ENCODE results near the gene THAP3.

THAP3 gene

DNA sequence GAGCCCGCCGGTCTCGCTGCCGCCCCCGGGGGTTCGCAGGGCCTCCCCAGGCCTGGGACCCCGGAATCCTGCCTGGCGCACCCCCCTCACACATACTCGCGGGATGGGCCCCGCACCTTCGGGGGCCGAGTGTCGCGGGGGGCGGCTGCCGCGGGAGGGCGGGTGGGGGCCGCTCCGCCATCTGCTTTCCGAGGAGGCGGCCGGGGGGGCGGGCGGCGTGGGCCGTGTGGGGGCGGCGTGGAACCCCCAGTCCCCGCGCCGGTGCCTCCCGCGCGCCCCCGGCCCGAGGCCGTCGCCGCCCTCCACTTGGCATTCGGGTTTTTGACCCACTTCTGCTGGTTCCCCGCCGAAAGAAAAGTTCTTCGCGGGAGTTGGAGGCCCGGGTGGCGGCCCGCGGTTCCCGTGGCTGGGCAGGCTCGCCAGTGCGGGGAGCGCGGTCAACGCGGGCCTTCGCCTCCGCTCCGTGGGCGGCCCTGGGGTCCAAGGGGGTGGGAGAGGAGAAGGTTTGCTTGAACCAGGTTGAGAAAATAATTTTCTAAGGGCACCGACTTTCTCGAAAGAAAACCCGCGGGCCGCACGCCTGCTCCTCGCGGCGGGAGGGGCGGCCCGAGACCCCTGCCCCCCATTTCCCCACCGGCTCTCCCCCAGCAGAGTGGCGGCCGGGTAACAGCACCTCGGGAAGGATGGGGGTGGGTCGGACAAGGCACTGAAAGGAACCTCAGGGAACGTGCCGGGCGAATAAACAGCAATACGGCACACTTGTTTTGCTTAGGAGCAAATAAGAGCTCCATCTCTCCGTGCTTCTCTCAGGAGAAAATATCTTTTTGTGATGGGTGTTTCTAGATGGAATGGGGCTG lies 9.5 kb upstream of the THAP3 start:
- FAIRE-seq (no peak), DNase-seq (ENCODE audit: insufficient read length) (no peak)
- no peak for TF ChIP-seq POLR2A (IDR thresholded peaks at IDR 0.05; ENCODE audit: low read depth, low read length)

DNA sequence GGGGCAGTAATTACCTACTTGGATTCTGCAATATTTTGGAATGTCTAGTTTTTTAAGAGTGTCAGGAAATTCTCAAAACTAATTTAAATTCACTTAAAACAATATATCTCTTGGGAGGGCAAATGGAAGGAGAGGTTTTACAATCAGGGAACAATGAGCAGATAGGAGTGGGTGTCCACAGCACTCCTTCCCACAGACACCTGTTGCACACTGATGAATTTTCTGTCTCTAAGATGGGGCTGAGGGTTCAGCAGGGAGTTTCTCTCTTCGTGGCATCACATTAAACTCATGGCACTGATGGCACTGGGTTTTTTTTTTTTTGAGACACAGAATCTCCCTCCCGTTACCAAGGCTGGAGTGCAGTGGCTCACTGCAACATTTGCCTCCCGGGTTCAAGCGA lies 5.6 kb upstream of the THAP3 start:
- FAIRE-seq (no peak), DNase-seq (ENCODE audit: insufficient read length) (no peak)
- TF ChIP-seq POLR2AphosphoS5 (IDR thresholded peaks at IDR 0.05; ENCODE audit: low read depth, low read length) (no peak), TAF1 (IDR thresholded peaks at IDR 0.05; ENCODE audit: borderline replicate concordance, low read depth, low read length) (no peak), POLR2A (IDR thresholded peaks at IDR 0.05; ENCODE audit: low read depth, low read length) (no peak)

DNA sequence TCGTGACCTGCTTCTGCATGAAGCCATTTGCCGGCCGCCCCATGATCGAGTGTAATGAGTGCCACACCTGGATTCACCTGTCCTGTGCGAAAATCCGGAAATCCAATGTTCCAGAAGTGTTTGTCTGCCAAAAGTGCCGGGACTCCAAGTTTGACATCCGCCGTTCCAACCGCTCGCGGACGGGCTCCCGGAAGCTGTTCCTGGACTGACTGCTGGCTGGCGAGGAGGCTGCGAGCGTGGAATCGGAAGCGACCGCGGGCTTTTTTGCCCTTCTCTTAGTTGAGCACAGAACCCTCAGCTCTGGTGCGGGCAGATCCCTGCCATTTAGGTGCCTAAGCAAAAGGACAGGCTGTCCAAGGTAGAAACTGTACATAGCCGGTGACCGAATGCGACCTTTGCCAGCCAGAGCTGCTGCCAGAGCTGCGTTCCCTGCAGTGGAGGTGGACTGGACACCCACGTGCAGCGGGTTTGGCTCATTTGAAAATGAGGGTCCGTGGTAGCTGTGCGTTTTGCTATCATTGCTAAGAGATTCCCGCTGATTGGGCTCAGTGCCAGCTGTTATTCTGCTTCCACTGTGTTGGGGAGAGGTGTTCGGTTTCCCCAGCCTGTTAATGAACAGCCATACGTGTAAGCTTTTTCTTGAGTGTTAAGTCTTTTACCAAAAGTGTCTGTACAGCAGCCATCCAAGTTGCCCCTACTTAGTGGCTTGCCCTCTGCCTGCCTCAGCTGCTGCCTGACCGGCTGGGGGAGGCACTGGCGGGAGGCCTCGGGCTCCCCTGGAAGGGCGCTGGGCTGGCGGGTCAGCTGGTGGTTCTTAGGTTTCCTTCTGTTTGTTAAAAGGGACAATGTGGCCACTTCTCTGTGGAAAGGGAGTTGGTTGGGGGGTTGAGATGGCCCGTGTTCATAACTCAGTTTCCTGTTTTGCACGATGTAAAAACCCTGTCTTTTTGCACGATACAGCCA lies 3.0 kb upstream of the THAP3 start:
- FAIRE-seq (no peak), DNase-seq (ENCODE audit: insufficient read length) (no peak)
- TF ChIP-seq POLR2A (IDR thresholded peaks at IDR 0.05; ENCODE audit: low read depth, low read length) (no peak), POLR2AphosphoS5 (IDR thresholded peaks at IDR 0.05; ENCODE audit: low read depth, low read length) (no peak)

DNA sequence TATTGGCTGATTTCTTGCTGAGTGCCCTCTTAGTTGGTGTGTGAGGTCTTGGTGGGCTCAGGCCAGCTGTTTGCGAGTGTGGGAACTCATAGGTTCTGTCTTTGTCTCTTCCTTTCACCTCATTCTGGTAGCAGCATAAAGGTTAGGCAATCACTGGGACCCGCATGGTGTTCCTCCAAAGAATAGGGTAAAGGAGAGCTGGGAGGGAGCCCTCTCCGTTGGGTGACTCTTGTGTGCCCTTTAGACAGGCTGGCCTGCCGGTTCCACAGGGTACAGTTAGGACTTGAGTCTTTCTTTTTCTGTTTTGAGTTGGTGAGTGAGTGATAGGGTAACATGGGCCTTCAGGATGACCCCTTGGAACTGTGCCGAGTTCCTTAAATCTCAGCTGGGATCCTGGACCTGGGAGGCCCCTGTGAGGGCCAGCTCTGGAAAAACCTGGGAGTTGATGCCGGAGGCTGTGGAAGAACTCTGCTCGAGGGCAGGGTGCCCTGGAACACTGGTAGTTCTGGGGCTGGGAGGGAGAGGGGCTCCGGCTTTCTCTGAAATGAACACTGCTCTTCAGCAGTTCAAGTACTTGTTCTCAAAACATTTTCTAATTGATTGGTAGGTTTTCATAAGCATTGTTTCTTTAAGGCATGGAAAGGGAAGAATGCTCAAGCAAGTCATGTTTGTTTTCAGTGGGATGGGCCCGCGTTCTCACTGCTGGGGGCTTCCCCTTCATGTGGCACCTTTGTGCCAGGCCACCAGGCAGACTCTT lies 2.1 kb upstream of the THAP3 start:
- no peak for FAIRE-seq
- DNase-seq (ENCODE audit: insufficient read length): no peak
- TF ChIP-seq TAF1 (IDR thresholded peaks at IDR 0.05; ENCODE audit: borderline replicate concordance, low read depth, low read length) (no peak), POLR2AphosphoS5 (IDR thresholded peaks at IDR 0.05; ENCODE audit: low read depth, low read length) (no peak), POLR2A (IDR thresholded peaks at IDR 0.05; ENCODE audit: low read depth, low read length) (no peak)

DNA sequence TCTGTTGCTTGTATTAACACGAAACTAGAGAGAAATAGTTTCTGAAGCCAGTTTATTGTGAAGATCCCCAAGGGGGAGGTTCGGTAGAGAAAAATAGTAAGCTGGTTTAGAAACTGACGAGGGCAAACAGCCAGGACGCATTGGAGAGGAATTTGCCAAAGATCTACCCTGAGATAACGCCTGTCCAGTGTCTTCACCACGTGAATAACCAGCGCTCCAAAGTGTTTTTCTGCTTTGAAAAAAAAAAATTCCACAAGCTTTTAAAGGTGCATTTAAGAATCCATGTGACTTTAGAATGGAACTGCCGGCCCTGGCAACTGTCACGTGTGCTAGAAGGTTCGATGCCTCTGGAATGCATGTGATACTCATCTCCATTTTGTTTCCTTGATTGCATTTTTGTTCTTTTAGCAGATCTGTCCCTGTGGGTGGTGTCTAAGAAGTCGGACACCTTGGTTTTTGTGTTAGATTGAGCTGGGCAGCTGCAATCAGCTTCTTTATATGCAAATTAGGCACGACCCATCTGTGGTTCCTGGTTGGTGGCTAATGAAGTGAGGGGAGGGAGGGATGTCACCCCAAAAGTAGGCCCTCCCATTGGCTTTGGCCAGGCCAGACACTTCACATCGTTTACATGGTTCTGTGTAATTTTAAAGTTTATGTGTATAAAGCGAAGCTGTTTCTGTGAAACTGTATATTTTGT lies 1.3 kb upstream of the THAP3 start:
- FAIRE-seq (no peak), DNase-seq (ENCODE audit: insufficient read length) (no peak)
- TF ChIP-seq POLR2A (IDR thresholded peaks at IDR 0.05; ENCODE audit: low read depth, low read length) (no peak), POLR2AphosphoS5 (IDR thresholded peaks at IDR 0.05; ENCODE audit: low read depth, low read length) (no peak), TAF1 (IDR thresholded peaks at IDR 0.05; ENCODE audit: borderline replicate concordance, low read depth, low read length) (no peak)

DNA sequence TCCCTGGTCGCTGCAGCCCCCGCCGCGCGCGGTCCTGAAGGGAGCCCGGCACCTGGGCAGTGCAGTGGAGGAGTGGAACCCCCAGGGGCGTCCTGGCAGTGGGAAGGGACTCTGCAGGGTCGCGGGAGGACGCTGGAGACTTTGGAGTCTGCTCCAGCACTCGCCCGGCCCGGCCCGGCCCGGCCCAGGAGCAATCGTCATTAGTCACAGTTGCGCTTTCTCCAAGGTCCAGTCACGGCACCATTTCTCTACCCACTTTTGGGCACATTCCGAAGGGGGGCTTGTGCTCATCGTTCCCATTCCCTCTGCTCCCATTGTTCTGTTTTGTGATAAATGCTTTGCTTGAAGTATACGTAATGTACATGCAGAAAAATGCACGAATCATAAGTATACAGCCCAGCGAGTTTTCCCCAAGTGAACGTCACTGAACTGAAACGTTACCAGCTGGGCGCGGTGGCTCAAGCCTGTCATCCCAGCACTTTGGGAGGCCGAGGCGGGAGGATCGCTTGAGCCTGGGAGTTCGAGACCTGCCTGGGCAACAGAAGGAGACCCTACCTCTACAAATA lies 999 bp downstream of the THAP3 start:
- peak; percentile 81 for FAIRE-seq
- TF ChIP-seq POLR2A (IDR thresholded peaks at IDR 0.05; ENCODE audit: low read depth, low read length): no peak
- TF ChIP-seq POLR2AphosphoS5 (IDR thresholded peaks at IDR 0.05; ENCODE audit: low read depth, low read length): no peak
- no peak for TF ChIP-seq TAF1 (IDR thresholded peaks at IDR 0.05; ENCODE audit: borderline replicate concordance, low read depth, low read length)
- DNase-seq (ENCODE audit: insufficient read length): no peak

DNA sequence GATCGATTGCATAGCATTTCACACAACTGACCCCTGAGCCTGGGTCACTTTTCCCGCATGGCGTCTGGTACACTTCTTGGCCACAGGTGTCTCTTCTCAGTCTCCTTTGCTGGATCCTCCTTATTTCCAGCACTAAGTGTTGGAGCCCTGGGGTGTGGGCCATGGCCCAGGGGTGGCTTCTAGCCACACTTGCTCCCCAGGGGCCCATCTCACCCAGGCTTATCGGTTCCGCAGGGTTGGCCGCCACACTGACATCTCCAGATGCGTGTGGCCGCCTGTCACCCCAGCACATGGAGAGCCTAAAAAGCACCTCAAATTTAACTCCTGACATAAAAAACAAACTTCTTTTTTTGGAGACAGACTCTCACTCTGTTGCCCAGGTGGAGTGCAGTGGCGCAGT lies 2.4 kb downstream of the THAP3 start:
- TF ChIP-seq POLR2AphosphoS5 (IDR thresholded peaks at IDR 0.05; ENCODE audit: low read depth, low read length) (no peak), POLR2A (IDR thresholded peaks at IDR 0.05; ENCODE audit: low read depth, low read length) (no peak), TAF1 (IDR thresholded peaks at IDR 0.05; ENCODE audit: borderline replicate concordance, low read depth, low read length) (no peak)
- FAIRE-seq (no peak), DNase-seq (ENCODE audit: insufficient read length) (no peak)

DNA sequence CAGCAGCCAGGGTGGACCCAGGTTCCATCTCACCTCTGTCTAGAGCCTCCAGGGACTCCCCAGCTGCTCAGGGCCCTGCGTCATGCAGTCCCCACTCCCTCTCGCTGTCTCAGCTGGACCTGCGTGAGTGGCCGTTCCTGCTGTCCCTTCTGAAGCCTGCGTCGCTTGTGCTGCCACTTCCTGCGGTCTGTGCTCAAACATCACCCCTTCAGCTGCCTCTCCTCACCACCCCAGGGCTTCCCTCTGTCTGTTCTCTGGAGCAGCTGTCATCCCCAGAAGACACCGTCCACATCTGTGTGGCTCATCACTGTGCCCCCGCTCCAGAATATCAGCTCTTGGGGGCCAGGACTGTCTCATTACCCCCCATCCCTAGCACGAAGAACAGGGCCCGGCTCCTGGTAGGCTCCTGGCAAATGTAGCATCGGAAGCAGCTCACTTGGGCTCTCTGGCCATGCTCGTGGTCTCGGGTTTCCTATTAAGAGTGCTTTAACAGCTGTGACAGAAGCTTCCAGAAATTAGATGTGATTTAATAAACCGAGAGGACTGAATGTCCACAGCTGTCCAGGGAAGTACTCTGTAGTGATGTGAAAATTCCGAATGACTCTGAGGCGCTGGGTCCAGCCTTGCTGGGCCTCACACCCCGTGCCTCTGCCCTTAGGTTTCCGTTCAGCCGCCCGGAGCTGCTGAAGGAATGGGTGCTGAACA lies 3.3 kb downstream of the THAP3 start:
- FAIRE-seq: no peak
- no peak for TF ChIP-seq POLR2A (IDR thresholded peaks at IDR 0.05; ENCODE audit: low read depth, low read length)
- DNase-seq (ENCODE audit: insufficient read length): no peak

DNA sequence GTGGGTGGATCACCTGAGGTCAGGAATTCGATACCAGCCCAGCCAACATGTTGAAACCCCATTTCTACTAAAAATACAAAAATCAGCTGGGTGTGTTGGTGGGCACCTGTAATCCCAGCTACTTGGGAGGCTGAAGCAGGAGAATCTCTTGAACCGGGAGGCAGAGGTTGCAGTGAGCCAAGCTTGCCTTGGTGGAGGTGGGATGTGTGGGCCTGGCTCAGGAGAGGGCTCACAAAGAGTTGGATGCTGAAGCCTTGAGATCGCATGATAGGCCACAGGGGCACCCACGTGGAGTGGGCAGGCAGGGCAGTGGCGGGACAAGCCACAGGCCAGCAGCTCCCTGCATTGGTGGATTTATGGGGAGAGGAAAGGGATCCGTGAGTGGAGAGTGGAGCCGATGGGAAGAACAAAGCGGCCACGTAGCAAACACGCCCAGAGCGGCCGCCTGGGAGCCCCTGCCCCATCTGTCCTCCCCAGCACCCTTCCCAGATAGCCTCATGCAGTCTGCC lies 4.4 kb downstream of the THAP3 start:
- DNase-seq (ENCODE audit: insufficient read length) (no peak), FAIRE-seq (no peak)
- TF ChIP-seq TAF1 (IDR thresholded peaks at IDR 0.05; ENCODE audit: borderline replicate concordance, low read depth, low read length): no peak
- TF ChIP-seq POLR2A (IDR thresholded peaks at IDR 0.05; ENCODE audit: low read depth, low read length): no peak
- TF ChIP-seq POLR2AphosphoS5 (IDR thresholded peaks at IDR 0.05; ENCODE audit: low read depth, low read length): no peak

DNA sequence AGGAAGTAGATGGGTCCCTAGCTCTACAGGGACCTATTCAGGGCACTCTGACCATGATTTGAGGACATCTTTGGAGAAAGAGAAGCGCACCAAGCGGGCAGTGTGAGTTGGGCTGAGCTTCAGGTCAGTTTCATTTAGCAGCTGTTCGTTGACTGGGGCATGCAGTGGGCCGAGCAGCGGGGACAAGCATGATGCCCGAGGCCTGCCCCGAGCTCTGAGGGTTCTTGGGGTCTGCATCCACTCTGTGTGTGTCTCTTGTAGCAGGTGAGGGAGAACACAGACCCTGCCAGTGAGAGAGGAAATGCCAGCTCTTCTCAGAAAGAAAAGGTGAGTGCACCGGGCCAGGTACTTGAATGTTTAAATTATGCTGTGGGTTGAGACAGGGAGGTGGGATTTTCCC lies 5.4 kb downstream of the THAP3 start:
- DNase-seq (ENCODE audit: insufficient read length) (no peak), FAIRE-seq (no peak)
- TF ChIP-seq TAF1 (IDR thresholded peaks at IDR 0.05; ENCODE audit: borderline replicate concordance, low read depth, low read length): no peak
- TF ChIP-seq POLR2AphosphoS5 (IDR thresholded peaks at IDR 0.05; ENCODE audit: low read depth, low read length): no peak
- no peak for TF ChIP-seq POLR2A (IDR thresholded peaks at IDR 0.05; ENCODE audit: low read depth, low read length)

Measured in GM12892 (cell line).